ENCODE data around the gene TBRG1. TPM values are rescaled to one million over a fixed set of nuclear protein-coding genes. Genes with fewer than 3 reads are reported as not detected.

Gene TBRG1
- polyA plus RNA-seq, 1 donor (not counting 4 experiments of a cell fraction or from before 2014, with no cell fraction given): 40.2 TPM

DNA sequence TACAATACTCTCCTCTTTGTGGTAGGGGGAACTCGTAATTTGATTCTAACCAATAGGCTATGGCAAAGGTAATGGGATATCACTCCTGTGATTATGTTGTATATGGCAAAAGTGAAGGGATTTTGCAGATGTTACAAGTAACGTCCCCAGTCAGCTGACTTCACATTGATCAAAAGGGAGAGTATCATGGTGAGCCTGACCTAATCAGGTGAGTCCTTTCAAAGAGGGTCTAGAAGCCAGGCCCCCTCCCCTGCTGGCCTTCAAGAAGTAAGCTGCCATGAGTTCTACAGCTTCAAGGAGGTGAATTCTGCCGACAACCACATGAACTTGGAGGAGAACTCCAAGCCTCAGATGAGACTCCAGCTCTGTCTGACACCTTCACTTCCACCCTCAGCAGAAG, 20.0 kb downstream of the TBRG1 start:
- no peak for TF ChIP-seq EZH2 (IDR thresholded peaks at IDR 0.05; ENCODE audit: low read length)
- TF ChIP-seq, protein P1, sequence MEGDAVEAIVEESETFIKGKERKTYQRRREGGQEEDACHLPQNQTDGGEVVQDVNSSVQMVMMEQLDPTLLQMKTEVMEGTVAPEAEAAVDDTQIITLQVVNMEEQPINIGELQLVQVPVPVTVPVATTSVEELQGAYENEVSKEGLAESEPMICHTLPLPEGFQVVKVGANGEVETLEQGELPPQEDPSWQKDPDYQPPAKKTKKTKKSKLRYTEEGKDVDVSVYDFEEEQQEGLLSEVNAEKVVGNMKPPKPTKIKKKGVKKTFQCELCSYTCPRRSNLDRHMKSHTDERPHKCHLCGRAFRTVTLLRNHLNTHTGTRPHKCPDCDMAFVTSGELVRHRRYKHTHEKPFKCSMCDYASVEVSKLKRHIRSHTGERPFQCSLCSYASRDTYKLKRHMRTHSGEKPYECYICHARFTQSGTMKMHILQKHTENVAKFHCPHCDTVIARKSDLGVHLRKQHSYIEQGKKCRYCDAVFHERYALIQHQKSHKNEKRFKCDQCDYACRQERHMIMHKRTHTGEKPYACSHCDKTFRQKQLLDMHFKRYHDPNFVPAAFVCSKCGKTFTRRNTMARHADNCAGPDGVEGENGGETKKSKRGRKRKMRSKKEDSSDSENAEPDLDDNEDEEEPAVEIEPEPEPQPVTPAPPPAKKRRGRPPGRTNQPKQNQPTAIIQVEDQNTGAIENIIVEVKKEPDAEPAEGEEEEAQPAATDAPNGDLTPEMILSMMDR (optimal IDR thresholded peaks at IDR 0.05 in 1 of 3, IDR thresholded peaks at IDR 0.05 in 1 of 3, conservative IDR thresholded peaks at IDR 0.05 in 1 of 3; ENCODE audit: extremely low read depth in 1 of 3, insufficient read depth in 2 of 3, low read length in 3 of 3): no peak
- Histone ChIP-seq H3K9me1 (ENCODE audit: control insufficient read depth, extremely low read depth, insufficient read depth, low read length) (no peaks in the 10 kb centered on the region), H3K4me1 (ENCODE audit: control insufficient read depth, extremely low read depth, insufficient read depth, low read length) (peaks cover 3% of the 10 kb centered on the region), H3K27me3 (ENCODE audit: control insufficient read depth, extremely low read depth, insufficient read depth, low read length) (no peaks in the 10 kb centered on the region), H3K27ac (ENCODE audit: control insufficient read depth, insufficient read depth, low read length) (no peak overlapping the region), H3K9me3 (ENCODE audit: control insufficient read depth, low read depth, low read length) (peaks cover 4% of the 10 kb centered on the region), H3K4me3 (ENCODE audit: control insufficient read depth in 2 of 3, extremely low read depth in 1 of 3, insufficient read depth in 2 of 3, low read depth in 1 of 3, low read length in 3 of 3) (no peak overlapping the region), H3K4me2 (ENCODE audit: control insufficient read depth, extremely low read depth, insufficient read depth, low read depth, low read length) (no peak overlapping the region), H2AFZ (ENCODE audit: control insufficient read depth, low read length) (no peak overlapping the region), H3K9ac (ENCODE audit: control insufficient read depth, extremely low read depth, insufficient read depth, low read length) (no peak overlapping the region), H4K20me1 (ENCODE audit: control insufficient read depth, extremely low read depth, insufficient read depth, low read length) (no peaks in the 10 kb centered on the region), H3K36me3 (ENCODE audit: control insufficient read depth in 2 of 2, extremely low read depth in 1 of 2, insufficient read depth in 2 of 2, low read length in 2 of 2) (peaks cover 0 to 5% of the 10 kb centered on the region in 2 experiments), H3K79me2 (ENCODE audit: control insufficient read depth, insufficient read depth, low read length) (no peaks in the 10 kb centered on the region)
- FAIRE-seq (no peak), DNase-seq (ENCODE audit: low read depth, low spot score) (no peak)
- dilution Hi-C loops (cut with MboI; ENCODE audit: extremely low pct_ligation_motif_present, low sequenced_read_pairs): no loop called here

DNA sequence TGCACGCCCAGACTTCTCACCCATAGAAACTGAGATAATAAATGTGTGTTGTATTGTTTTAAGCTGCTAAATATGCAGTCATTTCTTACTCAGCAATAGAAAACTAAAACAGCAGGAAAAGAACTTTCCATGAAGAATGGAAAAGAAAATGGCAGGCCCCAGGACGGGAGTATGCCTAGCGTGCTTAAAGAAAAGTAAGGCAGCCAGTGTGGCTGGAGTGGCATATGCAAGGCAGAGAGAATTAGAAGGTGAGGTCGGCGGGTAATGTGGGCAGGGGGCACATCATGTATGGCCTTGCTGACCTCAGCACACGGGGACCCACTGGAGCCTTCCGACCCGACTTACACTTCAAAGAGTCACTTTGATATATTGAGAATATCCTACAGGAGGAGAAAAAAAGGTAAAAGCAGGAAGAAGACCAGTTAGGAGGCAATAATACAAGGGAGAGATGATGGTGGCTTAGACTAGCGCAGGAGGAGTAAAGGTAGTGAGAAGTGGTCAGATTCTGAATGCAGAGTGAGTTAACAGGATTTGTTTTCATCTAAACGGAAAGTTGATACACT, 20.5 kb downstream of the TBRG1 start:
- H3K4me1 ChIP-seq (ENCODE audit: control insufficient read depth, extremely low read depth, insufficient read depth, low read length): peaks cover 3% of the 10 kb centered on the region
- H3K9me1 ChIP-seq (ENCODE audit: control insufficient read depth, extremely low read depth, insufficient read depth, low read length): no peaks in the 10 kb centered on the region
- H4K20me1 ChIP-seq (ENCODE audit: control insufficient read depth, extremely low read depth, insufficient read depth, low read length): no peaks in the 10 kb centered on the region
- dilution Hi-C loops (cut with MboI; ENCODE audit: extremely low pct_ligation_motif_present, low sequenced_read_pairs): no loop called here
- H3K27me3 ChIP-seq (ENCODE audit: control insufficient read depth, extremely low read depth, insufficient read depth, low read length): no peaks in the 10 kb centered on the region
- no peak overlapping the region for H3K4me3 ChIP-seq (ENCODE audit: control insufficient read depth in 2 of 3, extremely low read depth in 1 of 3, insufficient read depth in 2 of 3, low read depth in 1 of 3, low read length in 3 of 3)
- H3K27ac ChIP-seq (ENCODE audit: control insufficient read depth, insufficient read depth, low read length): no peak overlapping the region
- no peak for TF ChIP-seq EZH2 (IDR thresholded peaks at IDR 0.05; ENCODE audit: low read length)
- peaks cover 4% of the 10 kb centered on the region for H3K9me3 ChIP-seq (ENCODE audit: control insufficient read depth, low read depth, low read length)
- H2AFZ ChIP-seq (ENCODE audit: control insufficient read depth, low read length): no peak overlapping the region
- no peaks in the 10 kb centered on the region for H3K79me2 ChIP-seq (ENCODE audit: control insufficient read depth, insufficient read depth, low read length)
- H3K4me2 ChIP-seq (ENCODE audit: control insufficient read depth, extremely low read depth, insufficient read depth, low read depth, low read length): no peak overlapping the region
- DNase-seq (ENCODE audit: low read depth, low spot score) (no peak), FAIRE-seq (no peak)
- no peak overlapping the region for H3K9ac ChIP-seq (ENCODE audit: control insufficient read depth, extremely low read depth, insufficient read depth, low read length)
- H3K36me3 ChIP-seq (ENCODE audit: control insufficient read depth in 2 of 2, extremely low read depth in 1 of 2, insufficient read depth in 2 of 2, low read length in 2 of 2): peaks cover 0 to 3% of the 10 kb centered on the region in 2 experiments

All from keratinocyte (primary cell).